Renal cortex interstitium (tissue), 11 donors: ENCODE data around the gene P2RY2. TPM values are rescaled to one million over a fixed set of nuclear protein-coding genes. Genes with fewer than 3 reads are reported as not detected.

Experiments used
- DNase-seq, 11 donors: peaks; one replicate each; pipeline ENCODE4 v3.0.0-alpha.2; 2013; ENCODE audit warnings: low read depth in 9 of 11, low spot score in 4 of 11; ENCODE audit errors: extremely low read depth in 1 of 11
- polyA plus RNA-seq, 3 donors: library from polyadenylated mRNA; unstranded; fragments of 120-200 nt; gene quantifications; one replicate each; pipeline ENCODE4 v1.2.1, GENCODE V29; 2013; ENCODE audit not compliant: insufficient read length in 3 of 3

Gene P2RY2
- polyA plus RNA-seq, 3 donors = 0.50 to 1.1 (median 0.55) TPM

DNA sequence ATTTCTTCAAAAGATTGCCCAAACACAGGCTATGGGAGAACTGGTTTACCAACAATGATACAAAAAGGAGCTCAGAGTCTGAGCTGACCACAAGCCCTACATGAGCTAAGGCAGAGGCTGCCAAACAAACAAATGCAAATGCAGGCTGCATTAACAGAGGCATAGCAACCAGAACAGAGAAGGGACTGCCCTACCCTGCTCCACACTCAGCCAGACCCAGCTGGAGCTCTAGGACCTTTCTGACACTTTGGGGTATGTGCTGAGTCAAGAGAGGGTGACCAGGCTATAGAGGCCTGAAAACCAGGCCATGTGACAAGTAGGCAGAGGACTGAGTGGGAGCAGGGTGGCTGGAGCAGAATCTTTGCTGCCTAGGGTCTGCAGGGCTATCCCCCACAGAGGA is 17.8 kb upstream of the P2RY2 start:
- no peak for DNase-seq

DNA sequence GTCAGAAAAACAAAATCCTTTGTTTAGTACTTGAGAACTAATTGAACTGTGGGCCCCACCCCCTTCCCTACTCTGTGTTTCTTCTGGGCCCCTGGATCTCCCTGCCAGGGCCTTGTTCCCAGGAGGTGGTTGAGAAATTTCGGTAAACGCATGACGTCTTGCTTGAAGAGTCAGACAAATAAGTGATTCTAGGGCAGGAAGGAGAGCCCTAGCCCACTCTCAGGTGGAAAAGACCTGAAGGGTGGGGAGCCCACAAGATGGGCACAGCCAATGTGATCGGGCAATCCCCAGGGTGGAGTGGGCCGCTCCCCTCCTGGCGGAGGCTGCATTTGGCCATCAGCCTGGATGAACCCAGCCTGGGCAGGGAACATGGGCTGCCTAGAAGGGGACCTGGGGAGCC is 16.8 kb upstream of the P2RY2 start:
- DNase-seq = no peak

DNA sequence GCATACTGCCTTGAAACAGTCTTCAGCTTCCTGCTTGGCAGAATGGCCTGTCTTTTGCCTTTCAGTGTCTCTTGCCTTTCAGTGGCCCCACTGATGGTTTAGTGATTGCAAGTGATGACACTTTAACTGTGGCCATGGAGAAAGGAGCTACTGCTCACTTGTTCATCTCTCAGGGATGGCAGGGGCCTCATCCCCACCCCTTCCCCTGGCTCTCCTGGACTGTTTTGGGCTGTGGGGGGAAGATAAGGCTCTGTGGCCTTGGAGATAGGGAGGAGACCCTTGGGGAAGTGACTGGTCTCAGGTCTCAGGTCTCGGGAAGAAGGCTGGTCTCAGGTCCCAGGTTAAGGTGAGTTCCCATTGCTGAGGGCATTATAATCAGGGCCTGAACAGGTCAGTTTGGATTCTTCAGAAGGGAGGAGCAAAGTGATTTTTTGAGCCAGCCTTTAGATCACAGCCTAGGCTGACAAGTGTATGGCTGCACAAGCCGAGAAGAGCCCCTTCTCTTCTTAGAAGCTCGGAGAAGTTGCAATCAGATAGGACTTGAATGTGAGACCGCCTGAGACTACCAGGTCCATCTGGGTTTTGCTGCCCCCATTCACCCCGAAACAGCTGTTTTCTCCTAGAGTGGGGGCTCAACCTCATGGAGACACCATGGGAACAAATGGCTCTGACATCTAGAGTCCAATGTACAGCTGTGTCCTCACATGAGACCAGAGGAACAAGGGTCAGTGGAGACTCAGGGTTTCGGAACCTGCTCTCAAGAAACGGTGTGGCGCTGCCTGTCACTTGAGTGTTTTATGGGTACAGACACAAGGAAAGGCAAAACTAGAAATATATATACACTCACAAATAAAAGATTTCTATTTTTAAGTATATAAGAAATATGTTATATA is 15.9 kb upstream of the P2RY2 start:
- no peak for DNase-seq

DNA sequence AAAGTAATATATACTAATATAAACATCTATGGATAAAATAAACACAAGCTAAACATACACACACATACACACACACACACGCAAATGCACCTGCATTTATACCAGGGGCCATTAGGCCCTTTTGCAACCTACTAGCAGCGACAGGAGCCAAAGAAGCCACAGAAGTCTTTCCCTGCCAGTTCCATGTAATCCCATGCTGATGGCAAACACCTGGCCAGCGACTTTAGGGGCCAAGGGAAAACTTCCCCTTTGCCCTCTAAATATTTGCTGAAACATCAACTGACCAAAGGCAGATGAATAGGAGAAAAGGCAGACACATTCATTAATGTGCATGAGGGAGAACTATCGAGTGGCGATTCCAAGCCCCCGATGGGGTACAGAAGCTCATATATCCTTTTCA is 14.8 kb upstream of the P2RY2 start:
- no peak for DNase-seq

DNA sequence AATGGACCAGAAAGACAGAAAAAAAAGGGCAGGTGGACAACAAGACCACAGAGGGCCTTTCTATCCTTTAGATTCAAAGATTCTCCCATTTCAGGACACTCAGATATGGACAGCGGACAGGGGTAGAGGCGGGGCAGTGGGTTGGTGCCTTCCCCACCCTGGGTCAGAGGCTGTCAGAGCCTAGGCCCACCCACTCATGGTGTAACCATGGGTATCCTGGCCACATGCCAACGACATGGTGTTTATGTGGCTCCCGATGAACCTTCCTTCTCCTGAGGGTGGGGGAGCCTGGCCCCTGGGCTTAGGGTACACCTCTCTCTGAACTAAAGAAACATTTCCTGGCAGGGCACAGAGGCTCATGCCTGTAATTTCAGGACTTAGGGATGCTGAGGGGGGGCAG is 14.3 kb upstream of the P2RY2 start:
- DNase-seq = no peak

DNA sequence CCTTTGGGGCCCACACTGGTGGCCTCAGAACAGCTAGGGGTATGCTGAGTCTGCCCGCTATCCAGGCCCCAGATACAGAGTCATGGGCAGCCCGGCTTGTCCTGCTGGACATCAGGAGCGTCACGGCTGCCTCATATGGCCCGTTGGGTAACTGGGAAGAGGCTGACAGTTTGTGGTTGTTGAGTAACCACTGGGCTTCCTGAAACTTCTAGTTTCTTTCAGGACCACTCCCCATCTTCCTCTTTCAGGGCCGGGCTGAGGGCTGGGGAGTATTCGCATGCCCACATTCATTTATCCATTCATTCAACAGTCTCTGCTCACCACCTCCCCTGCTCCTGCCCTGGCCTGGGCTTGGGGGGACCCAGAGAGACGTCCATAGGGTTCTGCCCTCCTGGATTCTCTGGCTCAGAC is 13.4 kb upstream of the P2RY2 start:
- DNase-seq = no peak

DNA sequence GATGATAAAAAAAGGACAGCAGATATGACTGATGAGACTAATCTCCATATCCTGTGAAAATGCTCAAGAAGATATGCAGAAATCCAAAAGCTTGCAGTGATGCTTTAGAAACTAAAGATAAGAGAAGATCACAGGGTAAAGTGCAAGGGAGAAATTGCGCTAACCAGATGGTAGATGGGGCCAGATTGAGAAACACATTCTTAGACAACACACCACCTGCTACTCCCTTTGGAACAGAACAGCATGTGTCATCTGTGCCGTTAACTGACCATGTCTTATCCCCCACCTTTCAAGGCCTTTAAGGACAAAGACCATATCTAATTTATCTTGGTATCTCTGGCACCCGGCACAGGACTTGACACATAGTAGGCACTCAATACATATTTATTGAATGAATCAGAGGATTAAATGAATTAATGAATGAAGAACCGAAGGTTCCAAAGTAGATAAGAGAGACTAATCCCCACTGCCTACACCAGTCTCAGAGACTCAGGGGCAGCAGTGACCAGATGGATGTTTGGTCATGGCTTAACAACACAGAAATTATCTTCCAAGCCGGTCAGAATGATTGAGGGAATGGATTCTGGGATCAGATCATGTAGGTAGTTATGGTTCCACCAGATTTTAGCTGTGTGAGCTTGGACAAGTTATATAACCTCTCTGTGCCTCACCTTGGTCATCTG is 12.3 kb upstream of the P2RY2 start:
- no peak for DNase-seq

DNA sequence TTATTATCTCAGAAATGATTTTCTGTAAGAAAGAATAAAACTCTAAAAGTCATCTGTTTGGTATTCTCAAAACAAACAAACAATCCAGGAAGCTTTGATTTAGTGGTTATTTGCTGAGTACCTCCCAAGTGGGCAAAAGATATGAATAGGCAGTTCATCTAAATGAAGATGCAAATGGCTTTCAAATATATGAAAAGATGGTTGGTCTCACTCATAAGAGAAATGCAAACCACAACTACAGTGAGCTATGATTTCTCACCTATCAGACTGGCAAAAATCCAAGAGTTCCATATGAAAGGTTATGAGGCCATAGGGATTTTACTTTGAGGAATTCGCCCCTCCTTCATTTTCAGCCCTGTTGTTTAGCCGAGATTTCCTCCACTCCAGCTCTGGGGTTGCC is 11.3 kb upstream of the P2RY2 start:
- DNase-seq = no peak

DNA sequence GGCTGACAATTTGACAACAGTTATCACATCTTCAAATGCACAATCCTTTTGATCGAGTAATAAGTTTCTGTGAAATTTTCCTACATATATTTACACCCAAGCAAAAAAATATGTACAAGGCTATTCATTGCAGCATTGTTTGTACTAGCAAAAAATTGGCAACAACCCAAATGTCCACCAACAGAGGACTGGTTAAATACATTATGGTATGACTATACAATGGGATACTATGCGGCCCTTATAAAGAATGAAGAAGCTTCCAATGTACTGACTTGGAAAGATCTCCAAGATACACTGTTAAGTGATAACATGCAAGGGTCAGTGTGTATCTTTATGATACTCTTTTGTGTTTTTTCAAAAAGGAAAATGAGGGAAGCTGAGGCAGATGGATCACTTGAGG is 8.2 kb upstream of the P2RY2 start:
- no peak for DNase-seq

DNA sequence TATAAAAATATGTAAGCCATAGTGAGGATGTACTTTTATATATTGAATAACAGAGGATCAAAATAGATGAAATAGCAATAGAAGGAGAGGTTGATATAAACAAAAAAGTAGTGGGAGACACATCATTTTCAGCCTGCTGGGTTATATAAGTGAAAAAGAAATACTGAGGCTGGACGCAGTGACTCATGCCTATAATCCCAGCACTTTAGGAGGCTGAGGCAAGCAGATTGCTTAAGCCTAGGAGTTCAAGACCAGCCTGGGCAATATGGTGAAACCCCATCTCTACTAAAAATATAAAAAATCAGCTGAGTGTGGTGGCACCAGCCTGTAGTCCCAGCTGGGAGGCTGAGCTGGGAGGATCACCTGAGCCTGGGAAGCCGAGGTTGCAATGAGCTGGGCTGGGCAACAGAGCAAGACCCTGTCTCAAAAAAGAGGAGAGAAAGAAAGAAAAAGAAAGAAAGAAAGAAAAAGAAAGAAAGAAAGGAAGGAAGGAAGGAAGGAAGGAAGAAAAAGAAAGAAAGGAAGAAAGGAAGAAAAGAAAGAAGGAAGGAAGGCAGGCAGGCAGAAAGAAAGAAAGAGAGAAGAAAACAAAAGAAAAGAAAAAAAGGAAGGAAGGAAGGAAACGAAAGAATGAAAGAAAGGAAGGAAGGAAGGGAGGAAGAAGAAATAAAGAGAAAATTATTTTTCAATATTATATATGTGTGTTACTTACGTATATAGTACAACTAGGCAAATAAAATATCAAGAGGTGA is 7.0 kb upstream of the P2RY2 start:
- DNase-seq = no peak

DNA sequence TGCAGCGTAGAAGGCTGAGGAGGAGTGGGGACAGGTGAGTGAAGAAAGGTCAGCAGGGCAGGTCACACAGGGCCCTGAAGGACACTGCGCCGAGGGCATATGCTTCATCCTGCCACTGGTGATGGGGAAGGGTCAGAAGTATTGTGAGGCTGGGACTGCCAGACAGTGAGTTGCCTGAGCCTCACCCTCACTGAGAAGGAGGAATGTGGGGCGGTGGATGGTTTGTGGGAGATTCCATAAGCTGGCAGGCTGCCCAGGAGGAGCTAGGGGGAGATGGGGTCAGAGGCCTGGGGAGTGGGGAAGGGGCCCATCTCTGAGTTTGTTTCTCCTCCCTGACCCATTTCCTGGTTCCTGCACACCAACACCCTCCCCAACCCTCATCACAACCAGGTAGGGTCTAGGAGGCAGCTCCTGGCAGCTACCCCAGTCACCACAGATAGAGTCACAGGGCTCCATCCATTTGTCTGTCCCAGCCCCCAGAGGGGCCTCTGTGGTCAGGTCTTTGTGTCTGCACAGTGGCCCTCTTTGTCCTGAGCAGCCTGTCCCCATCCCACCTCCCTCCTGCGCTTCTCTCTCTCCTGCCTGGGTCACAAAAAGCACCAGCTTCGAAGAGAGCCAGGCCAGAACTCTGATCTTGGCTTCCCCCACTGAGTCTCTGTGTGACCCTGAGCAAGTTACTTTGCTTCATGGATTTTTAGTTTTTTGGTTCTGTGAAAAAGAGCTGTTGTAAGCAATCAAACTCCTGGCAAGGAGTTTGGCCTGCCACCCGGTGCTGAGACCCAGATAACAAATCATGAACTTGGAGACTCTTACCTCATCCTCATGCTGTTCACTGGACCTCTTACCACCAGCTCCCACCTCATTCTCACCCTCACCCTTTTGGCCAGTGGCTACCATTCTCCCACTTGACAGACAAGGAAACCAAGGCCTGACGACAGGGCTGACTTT is 4.6 kb upstream of the P2RY2 start:
- no peak for DNase-seq

DNA sequence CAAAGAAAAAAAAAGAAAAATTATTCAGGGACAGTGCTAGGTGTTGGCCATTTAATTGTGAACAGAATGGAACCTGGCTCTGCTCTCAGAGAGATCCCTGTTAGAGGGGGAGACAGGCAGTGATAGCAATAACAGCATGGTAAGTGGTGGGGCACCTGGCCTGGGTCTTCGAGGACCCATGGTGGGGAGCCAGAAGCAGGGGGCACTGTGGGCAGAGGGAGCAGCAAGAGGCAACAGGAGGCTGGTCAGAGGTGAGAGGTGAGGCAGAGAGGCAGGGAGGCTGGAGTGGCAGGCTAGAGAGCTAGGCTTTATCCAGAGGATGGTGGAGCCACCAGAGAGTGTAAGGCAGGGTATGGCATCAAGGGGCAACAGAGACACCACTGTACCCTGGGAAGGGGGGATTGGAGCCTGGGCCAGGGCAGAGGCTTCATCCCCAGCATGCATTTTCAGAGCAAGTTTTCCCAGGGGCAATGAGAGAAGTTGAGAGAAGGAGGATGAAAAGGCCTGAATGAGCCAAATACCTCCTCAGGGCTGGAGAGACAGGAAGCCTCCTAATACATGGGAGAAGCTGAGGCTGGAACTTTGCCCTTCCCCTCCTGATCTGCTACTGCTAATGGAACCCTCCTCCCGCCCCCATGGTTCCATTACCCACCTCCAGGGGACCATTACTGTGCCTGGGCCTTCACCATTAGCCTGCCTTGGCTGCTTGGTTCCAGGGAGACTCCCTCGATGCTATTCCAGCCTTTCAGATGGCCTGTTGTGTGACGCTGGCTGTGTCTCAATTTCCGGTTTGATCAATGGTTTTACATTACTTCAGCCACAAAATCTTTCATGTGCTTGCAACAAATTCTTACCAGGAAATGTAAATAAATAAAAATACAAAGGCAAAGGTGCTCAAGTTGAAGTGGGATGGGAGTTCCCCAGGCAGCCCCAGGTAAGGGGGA is 2.6 kb upstream of the P2RY2 start:
- no peak for DNase-seq

DNA sequence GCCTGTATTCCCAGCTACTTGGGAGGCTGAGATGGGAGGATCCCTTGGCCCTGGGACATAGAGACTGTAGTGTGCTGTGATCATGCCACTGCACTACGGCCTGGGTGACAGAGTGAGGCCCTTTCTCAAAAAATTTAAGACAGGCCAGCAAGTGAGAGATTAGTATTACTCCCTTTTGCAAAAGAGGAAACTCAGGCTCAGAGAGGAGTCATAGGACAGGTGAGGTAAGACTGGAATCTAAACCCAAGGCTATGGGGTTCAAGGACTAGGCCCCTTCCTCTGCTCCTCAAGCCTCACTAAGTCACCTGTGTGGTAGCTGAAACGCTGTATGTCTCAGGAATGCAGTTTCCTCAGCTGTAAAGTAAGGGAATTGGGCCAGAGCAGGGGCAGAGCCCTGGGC is 1.6 kb upstream of the P2RY2 start:
- no peak for DNase-seq

DNA sequence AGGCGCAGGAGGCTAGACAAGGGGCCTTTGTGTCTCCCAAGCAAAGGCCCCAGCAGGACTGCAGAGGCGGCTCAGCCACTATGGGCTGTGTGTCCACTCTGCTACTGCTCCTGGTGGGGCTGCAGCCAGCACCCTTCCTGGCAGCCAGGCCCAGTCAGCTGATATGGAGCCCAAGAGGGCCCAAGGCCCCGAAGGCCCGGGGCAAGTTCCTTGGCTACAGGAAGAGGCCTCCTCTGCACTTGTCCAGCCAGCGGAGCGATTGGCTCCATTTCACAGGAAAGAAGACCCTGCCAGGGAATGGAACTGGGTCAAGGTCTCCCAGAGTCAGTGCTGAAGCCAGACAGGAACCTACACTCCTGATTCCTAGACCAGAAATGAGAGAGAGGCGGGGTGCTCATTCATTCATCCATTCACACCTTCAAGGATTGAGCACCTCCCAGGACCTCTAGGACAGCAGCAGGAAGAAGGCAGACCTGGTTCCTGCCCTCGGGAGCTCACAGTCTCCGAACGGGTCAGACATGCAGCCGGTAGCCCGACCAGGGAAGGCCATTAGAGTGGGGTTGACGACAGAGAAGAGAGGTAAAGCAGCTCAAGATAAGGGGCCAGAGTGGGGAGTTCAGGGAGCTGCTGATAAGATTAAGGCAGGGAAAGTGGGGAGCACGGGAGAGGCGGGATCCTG is 811 bp upstream of the P2RY2 start:
- no peak for DNase-seq

DNA sequence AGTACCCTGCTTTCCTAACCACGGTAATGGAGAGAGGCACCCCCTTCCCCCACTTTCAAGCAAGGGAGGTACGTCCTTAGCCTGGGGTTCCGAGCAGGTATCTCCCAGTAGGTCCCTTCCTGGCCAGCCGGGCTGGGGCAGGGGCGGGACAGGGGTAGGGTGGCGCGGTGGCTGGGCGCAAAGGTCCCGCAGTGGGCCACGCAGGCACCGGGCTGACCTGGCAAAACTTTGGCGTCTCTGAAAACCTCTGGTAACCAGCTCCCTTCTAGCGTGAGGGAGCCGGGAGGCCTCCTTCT is 323 bp upstream of the P2RY2 start:
- DNase-seq = no peak

DNA sequence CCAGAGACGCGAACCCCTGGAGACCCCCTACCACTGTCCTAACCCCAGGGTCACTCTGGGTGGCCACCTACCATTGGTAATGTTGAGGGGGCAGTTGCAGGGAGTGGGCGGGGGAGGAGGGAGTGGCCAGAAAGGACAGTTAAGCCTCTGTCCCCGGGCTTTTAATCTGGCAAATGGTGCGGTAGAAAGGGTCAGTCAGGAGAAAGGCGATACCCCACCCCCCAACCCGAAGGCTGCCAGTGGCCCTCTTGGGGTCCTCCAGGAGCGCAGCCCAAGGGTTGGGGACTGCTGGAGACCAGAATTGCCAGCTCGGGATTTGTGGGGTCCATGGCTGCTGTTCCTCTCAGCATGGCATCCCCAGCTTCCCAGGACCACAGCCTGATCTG is 742 bp downstream of the P2RY2 start:
- DNase-seq = no peak

DNA sequence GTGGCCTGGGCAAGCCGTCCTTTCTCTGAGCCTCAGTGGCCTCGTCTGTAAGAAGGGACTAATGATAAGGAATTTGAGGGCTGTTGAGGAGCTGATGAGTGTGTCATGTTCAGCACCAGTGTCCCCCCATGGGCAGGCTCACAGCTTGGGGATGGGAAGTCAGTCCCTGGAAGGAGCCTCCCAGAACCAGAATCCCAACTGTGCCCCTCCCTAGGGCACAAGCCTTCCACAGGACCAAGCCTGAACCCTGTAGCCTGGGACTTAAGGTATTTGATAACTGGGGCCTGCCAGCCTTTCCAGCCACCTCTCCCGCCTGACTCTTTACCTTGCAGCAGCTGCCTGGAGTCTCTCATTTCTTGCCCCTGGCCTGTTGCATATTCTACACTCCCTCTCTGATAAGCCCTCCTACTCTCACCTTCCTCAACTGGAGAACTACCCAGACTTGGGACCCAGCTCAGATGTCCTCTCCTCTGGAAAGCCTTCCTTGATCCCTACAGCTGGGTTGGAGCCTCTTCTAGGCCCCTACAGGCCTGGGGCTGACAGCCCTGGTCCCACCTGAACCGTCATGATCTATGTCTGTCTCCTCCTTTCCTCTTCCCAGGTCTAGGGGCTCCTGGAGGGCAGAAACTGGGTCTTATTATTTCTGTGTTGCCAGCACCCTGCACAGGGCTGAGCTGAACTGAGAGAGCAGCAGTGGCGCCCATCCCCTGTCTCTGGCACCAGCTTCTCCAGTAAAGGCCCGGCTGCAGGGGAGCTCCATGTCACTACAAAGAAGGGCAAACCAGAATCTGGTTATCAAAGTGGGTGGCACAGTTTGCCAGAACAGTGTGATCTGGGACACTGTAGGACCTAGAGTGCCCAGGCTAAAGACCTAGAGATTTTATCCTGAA is 1.6 kb downstream of the P2RY2 start:
- DNase-seq = no peak
